ENCODE results near the gene DEDD.

Gene DEDD

DNA sequence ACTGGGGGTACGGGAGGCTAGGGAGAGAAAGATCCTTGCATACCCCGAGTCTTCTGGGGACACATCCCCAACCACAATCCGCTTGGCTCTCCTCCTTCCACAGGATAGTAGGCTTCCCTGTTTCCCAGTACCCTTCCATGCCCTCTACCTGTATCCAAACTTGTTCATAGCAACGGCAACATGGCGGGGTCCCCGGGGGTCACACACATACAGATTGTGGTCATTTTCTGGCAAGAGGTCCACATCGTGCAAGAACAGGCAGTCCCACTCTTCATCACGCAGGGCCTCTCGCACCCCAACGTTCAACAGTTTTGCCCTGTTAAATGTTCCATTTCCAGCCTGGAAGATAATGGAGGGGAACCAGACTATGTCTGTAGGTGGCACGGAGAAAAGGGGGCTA lies 41.2 kb upstream of the DEDD start:
- peaks cover 1% of the 10 kb centered on the region; the same call in 1 of the 2 replicates for H3K4me1 ChIP-seq (ENCODE audit: control insufficient read depth, insufficient read depth, low read length)
- no peak overlapping the region for H3K4me3 ChIP-seq (ENCODE audit: low read length)
- DNase-seq (ENCODE audit: low read depth, low spot score): no peak
- no peak overlapping the region for H3K27ac ChIP-seq (ENCODE audit: low read length)
- H3K9me3 ChIP-seq (ENCODE audit: control insufficient read depth, insufficient read depth, low read length): no peaks in the 10 kb centered on the region
- H3K36me3 ChIP-seq (ENCODE audit: control insufficient read depth, insufficient read depth, low read length): peaks cover 18% of the 10 kb centered on the region
- no CpG with 5 or more reads among the region's 11 CpGs for WGBS (ENCODE audit: insufficient coverage, insufficient read length)
- no peaks in the 10 kb centered on the region for H3K27me3 ChIP-seq (ENCODE audit: control insufficient read depth, insufficient read depth, low read length)

DNA sequence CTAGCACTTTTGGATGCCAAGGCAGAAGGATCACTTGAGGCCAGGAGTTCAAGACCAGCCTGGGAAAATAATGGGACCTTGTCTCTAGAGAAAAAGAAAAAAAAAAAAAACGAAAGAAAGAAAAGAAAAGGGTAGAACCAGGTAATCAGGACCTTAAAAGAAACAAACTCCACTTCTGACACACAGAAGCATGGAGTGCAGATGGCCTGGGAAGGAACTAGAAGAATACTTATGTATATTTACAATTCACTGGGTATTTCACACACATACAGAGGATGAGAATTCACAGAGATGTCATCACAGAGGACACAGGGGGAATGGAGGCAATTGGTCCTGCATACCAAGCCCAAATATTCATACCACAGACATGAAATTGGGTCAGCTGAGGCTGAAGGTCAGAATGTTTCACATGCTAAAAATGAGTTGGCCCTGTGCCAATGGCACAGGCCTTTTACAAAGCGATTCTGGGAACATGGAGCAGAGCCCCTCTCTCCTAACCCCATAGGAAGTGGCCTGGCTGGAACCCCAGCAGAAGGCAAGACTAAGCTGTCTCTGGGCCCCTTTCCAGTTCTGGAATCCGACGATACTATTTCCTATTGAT lies 40.4 kb upstream of the DEDD start:
- peaks cover 1% of the 10 kb centered on the region; the same call in 1 of the 2 replicates for H3K4me1 ChIP-seq (ENCODE audit: control insufficient read depth, insufficient read depth, low read length)
- no CpG with 5 or more reads among the region's 4 CpGs for WGBS (ENCODE audit: insufficient coverage, insufficient read length)
- no peaks in the 10 kb centered on the region for H3K27me3 ChIP-seq (ENCODE audit: control insufficient read depth, insufficient read depth, low read length)
- peaks cover 18% of the 10 kb centered on the region for H3K36me3 ChIP-seq (ENCODE audit: control insufficient read depth, insufficient read depth, low read length)
- H3K9me3 ChIP-seq (ENCODE audit: control insufficient read depth, insufficient read depth, low read length): no peaks in the 10 kb centered on the region
- no peak for DNase-seq (ENCODE audit: low read depth, low spot score)
- no peak overlapping the region for H3K27ac ChIP-seq (ENCODE audit: low read length)
- H3K4me3 ChIP-seq (ENCODE audit: low read length): no peak overlapping the region

DNA sequence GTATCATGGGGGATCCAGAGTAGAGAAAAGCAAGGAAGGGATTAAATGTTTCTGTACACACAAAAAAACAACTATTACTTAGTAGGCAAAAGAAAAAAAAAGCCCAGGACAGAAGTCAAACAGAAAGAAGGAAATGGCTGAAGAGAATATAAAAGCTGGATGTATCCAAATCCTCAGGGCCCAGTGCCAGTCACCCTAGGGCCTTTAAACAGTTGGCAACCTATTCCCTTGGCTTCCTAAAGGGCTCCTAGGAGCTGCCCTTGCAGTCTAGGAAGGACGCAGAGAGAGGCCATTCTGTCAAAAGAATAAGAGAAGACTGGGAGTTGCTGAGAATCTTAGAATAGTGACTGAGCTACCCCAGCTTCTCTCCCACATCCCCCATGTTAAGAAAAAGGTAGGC lies 39.9 kb upstream of the DEDD start:
- Histone ChIP-seq H3K9me3 (ENCODE audit: control insufficient read depth, insufficient read depth, low read length) (no peaks in the 10 kb centered on the region), H3K4me3 (ENCODE audit: low read length) (no peak overlapping the region), H3K4me1 (ENCODE audit: control insufficient read depth, insufficient read depth, low read length) (peaks cover 1% of the 10 kb centered on the region; the same call in 1 of the 2 replicates), H3K36me3 (ENCODE audit: control insufficient read depth, insufficient read depth, low read length) (peaks cover 18% of the 10 kb centered on the region), H3K27ac (ENCODE audit: low read length) (no peak overlapping the region), H3K27me3 (ENCODE audit: control insufficient read depth, insufficient read depth, low read length) (no peaks in the 10 kb centered on the region)
- no CpG with 5 or more reads among the region's 1 CpG for WGBS (ENCODE audit: insufficient coverage, insufficient read length)
- DNase-seq (ENCODE audit: low read depth, low spot score): no peak

GRCh38 chr1:161171696-161172095 lies 39.2 kb upstream of the DEDD start:
- Histone ChIP-seq H3K4me1 (ENCODE audit: control insufficient read depth, insufficient read depth, low read length) (peaks cover 1% of the 10 kb centered on the region; the same call in 1 of the 2 replicates), H3K36me3 (ENCODE audit: control insufficient read depth, insufficient read depth, low read length) (peaks cover 18% of the 10 kb centered on the region)
- WGBS (ENCODE audit: insufficient coverage, insufficient read length): no CpG with 5 or more reads among the region's 12 CpGs

DNA sequence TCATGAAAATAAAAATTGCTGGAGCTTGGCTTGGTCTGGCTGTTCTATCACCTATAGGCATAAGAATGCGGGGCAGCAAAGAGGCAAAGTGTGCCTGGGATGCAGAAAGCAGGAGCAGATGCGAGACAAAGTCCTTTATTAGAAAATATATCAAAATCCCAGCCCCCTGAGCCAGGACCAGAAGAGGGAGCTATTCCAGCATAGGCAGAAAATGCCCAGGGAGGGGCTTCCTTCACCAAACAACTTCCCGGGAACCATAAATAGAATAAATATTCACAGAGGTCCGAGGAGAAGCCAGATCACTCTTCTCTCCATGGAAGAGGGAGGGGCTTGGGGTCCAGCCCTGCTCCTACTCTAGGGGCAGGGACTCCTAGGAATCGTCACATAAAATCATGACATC lies 38.7 kb upstream of the DEDD start:
- H3K27me3 ChIP-seq (ENCODE audit: control insufficient read depth, insufficient read depth, low read length): no peaks in the 10 kb centered on the region

More at GRCh38 chr1:161171696-161172095, 39.2 kb upstream of the DEDD start:
- Histone ChIP-seq H3K9me3 (ENCODE audit: control insufficient read depth, insufficient read depth, low read length) (no peaks in the 10 kb centered on the region), H3K27ac (ENCODE audit: low read length) (no peak overlapping the region), H3K4me3 (ENCODE audit: low read length) (no peak overlapping the region), H3K27me3 (ENCODE audit: control insufficient read depth, insufficient read depth, low read length) (no peaks in the 10 kb centered on the region)
- no peak for DNase-seq (ENCODE audit: low read depth, low spot score)

DNA sequence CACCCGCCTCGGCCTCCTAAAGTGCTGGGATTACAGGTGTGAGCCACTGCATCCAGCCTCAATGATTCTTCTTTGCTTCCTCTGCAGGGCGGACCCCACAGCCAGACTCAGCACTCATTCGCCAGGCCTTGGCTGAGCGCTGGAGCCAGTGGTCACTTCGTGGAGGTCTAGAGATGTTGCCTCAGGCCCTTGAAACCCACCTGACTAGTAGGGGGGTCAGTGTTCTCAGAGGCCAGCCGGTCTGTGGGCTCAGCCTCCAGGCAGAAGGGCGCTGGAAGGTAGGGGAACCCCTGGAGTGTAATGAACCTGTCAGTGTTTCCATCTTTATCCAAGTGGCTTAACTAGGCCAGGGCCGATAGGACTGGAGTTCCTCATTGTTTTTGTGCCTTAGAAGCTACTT lies 36.4 kb upstream of the DEDD start:
- Histone ChIP-seq H3K4me3 (ENCODE audit: low read length) (no peak overlapping the region), H3K36me3 (ENCODE audit: control insufficient read depth, insufficient read depth, low read length) (peaks cover 18% of the 10 kb centered on the region), H3K9me3 (ENCODE audit: control insufficient read depth, insufficient read depth, low read length) (no peaks in the 10 kb centered on the region), H3K27me3 (ENCODE audit: control insufficient read depth, insufficient read depth, low read length) (no peaks in the 10 kb centered on the region), H3K27ac (ENCODE audit: low read length) (no peak overlapping the region), H3K4me1 (ENCODE audit: control insufficient read depth, insufficient read depth, low read length) (no peaks in the 10 kb centered on the region)
- DNase-seq (ENCODE audit: low read depth, low spot score): no peak
- WGBS (ENCODE audit: insufficient coverage, insufficient read length): no CpG with 5 or more reads among the region's 9 CpGs

More for the DNA sequence above, 38.7 kb upstream of the DEDD start:
- DNase-seq (ENCODE audit: low read depth, low spot score): no peak
- H3K27ac ChIP-seq (ENCODE audit: low read length): no peak overlapping the region
- no peak overlapping the region for H3K4me3 ChIP-seq (ENCODE audit: low read length)
- H3K9me3 ChIP-seq (ENCODE audit: control insufficient read depth, insufficient read depth, low read length): no peaks in the 10 kb centered on the region
- H3K36me3 ChIP-seq (ENCODE audit: control insufficient read depth, insufficient read depth, low read length): peaks cover 18% of the 10 kb centered on the region
- H3K4me1 ChIP-seq (ENCODE audit: control insufficient read depth, insufficient read depth, low read length): no peaks in the 10 kb centered on the region
- no CpG with 5 or more reads among the region's 5 CpGs for WGBS (ENCODE audit: insufficient coverage, insufficient read length)

DNA sequence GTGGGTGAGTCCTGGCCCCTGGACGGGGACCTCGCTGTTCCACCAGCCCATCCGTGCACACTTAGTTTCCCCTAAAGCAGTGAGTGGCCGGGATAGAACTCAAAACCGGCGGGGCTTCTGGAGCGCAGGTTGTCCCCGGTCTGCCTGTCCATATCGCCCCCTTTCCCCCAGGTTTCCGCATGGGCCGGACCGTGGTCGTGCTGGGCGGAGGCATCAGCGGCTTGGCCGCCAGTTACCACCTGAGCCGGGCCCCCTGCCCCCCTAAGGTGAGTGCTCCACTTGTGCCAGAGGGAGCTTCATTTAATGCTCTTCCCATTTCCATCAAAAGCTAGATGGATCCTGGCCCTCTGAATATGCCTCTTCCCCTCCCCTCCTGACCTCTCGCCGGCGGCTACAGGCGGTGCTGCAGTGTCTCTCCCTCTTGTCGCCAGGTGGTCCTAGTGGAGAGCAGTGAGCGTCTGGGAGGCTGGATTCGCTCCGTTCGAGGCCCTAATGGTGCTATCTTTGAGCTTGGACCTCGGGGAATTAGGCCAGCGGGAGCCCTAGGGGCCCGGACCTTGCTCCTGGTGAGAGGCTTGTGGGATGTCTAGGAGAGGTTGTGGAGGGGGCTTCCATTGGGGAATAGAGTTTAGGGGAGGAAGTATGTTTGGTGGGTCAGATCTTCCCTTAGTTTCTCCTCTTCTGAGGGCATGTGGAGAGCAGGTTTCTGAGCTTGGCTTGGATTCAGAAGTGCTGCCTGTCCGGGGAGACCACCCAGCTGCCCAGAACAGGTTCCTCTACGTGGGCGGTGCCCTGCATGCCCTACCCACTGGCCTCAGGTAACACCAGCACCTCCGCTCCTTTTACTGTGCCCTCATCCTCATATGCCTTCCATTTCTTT lies 34.4 kb upstream of the DEDD start:
- Histone ChIP-seq H3K36me3 (ENCODE audit: control insufficient read depth, insufficient read depth, low read length) (peaks cover 12% of the 10 kb centered on the region), H3K9me3 (ENCODE audit: control insufficient read depth, insufficient read depth, low read length) (no peaks in the 10 kb centered on the region), H3K4me1 (ENCODE audit: control insufficient read depth, insufficient read depth, low read length) (no peaks in the 10 kb centered on the region), H3K4me3 (ENCODE audit: low read length) (peak overlapping the region; percentile 72), H3K27ac (ENCODE audit: low read length) (no peak overlapping the region), H3K27me3 (ENCODE audit: control insufficient read depth, insufficient read depth, low read length) (no peaks in the 10 kb centered on the region)
- DNase-seq (ENCODE audit: low read depth, low spot score): no peak
- whole genome bisulfite sequencing (ENCODE audit: insufficient coverage, insufficient read length): no CpG with 5 or more reads among the region's 33 CpGs

- H3K4me3 ChIP-seq (ENCODE audit: low read length): peak within 1 kb of the TSS; percentile 72
- no peaks in the 10 kb centered on the region for H3K9me3 ChIP-seq (ENCODE audit: control insufficient read depth, insufficient read depth, low read length)
- H3K27me3 ChIP-seq (ENCODE audit: control insufficient read depth, insufficient read depth, low read length): no peaks in the 10 kb centered on the region
- peak; percentile 96 for DNase-seq (ENCODE audit: low read depth, low spot score)
- no peaks in the 10 kb centered on the region for H3K4me1 ChIP-seq (ENCODE audit: control insufficient read depth, insufficient read depth, low read length)
- H3K27ac ChIP-seq (ENCODE audit: low read length): no peak within 1 kb of the TSS
- H3K36me3 ChIP-seq (ENCODE audit: control insufficient read depth, insufficient read depth, low read length): 0 out of 2 replicates have a peak, but pooled peaks cover 7% of the 10 kb centered on the region
- WGBS (ENCODE audit: insufficient coverage, insufficient read length): no CpG with 5 or more reads among the region's 54 CpGs
Observed at GRCh38 chr1:161165742-161166668, 33.5 kb upstream of the DEDD start, which contains the start of gene PPOX. PPOX (plus strand) TSS chr1:161166426; CDS start chr1:161166848, 422 bp downstream.

- Histone ChIP-seq H3K9me3 (ENCODE audit: control insufficient read depth, insufficient read depth, low read length) (no peaks in the 10 kb centered on the region), H3K4me3 (ENCODE audit: low read length) (no peak overlapping the region), H3K36me3 (ENCODE audit: control insufficient read depth, insufficient read depth, low read length) (no peaks in the 10 kb centered on the region), H3K27ac (ENCODE audit: low read length) (no peak overlapping the region), H3K27me3 (ENCODE audit: control insufficient read depth, insufficient read depth, low read length) (no peaks in the 10 kb centered on the region), H3K4me1 (ENCODE audit: control insufficient read depth, insufficient read depth, low read length) (no peaks in the 10 kb centered on the region)
- DNase-seq (ENCODE audit: low read depth, low spot score): no peak
- WGBS (ENCODE audit: insufficient coverage, insufficient read length): no CpG with 5 or more reads among the region's 14 CpGs
Observed at GRCh38 chr1:161164901-161165610, 32.6 kb upstream of the DEDD start.
